IPS DF 19.7 (cell line): Measurements from ENCODE around the gene F7.
"Not testable (repeated sequence)": the region's sequence is repeated elsewhere in the genome, so short reads cannot be mapped to it uniquely, and the experiment has no call there.

Experiments used
- DNase-seq: peaks from one replicate; pipeline ENCODE4 v3.0.0-alpha.2; 2013; ENCODE audit warnings: low read depth, low spot score

F7 gene

DNA sequence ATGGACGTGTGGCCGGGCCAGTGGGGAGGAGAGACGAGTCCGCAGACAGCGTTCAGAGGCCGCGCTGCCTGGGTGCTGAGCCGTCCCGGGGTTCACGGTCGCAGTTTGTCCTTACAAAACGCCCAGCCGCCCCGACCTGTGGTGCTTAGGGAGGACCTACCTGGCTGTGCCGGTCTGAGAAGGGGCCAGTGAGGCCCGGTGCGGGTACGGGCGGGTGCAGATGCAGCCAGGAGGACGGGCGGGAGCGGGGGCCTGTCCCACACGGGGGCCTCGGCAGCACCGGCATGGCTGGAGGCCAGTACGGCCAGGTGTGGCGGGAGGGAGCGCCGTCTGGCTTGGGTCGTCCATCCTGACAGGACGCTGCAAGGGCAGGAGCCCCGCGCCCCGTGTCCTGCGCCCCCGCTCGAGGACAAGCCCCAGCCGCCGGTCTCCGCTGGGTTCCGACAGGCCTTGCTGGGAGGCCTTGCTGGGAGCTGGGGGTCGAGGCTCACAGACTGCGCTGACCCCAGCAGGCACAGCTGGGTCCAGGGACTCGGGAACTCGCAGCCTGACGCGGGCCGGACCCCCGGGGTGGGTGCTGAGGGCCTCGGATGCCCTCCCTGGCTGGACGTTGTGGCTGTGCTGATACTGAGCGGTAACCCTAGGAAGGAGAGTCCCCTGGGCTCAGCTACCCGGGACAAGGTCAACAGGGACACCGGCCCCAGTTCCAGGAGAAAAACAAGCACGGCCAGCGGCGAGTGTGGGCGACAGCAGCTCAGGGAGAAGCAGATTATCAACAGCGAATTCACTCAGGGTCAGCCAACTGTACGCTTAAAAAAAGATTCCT, 47.6 kb downstream of the F7 start:
- no peak for DNase-seq

DNA sequence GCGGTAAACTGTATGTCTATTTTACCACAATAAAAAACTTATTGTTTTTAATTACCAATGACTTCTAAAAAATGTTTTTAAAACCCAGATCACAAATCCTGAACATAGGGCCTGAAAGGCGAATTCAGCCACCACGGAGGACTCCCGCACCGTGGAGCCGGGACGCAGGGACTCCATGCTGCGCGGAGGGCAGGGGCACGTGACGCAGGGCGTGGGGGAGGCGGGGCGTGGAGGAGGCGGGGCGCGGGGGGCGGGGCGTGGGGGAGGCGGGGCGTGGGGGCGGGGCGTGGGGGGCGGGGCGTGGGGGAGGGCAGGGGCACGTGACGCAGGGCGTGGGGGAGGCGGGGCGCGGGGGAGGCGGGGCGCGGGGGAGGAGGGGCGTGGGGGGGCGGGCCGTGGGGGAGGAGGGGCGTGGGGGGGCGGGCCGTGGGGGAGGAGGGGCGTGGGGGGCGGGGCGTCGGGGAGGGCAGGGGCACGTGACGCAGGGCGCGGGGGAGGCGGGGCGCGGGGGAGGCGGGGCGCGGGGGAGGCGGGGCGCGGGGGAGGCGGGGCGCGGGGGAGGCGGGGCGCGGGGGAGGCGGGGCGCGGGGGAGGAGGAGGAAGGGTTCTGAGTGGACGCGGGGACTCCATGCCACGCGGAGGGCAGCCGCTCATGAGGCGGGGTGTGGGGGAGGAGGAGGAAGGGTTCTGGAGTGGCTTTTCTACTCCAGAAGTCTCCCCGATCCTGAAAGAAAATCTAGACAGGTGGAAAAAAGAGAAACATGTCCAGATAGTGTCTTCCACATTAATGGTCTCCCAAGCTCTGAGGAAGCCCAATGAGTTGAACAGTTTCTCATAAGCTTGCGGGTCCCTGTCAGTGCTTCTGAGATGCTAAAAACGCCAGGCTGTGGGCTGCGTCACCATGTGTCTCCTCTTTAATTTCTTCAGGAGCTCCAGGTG, 48.5 kb downstream of the F7 start:
- no peak for DNase-seq

DNA sequence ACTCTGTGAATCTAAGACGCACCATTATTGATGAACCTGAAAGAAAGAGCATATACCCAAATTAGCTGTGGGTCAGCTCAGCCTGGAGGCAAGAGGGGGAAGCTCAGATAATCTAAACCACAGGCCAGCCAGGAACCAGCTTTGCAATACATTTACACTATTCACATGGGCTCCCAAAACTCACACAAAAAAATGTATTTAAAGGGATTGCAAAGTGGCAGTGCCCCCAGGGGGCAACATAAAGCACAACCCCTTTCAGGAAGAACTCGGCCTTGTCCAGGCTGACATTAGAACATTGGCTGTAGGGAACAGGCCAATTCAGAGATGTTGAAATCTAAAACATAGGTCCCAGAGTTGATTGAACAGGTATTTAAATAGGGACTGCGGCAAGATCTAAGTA, 49.6 kb downstream of the F7 start:
- DNase-seq = no peak

DNA sequence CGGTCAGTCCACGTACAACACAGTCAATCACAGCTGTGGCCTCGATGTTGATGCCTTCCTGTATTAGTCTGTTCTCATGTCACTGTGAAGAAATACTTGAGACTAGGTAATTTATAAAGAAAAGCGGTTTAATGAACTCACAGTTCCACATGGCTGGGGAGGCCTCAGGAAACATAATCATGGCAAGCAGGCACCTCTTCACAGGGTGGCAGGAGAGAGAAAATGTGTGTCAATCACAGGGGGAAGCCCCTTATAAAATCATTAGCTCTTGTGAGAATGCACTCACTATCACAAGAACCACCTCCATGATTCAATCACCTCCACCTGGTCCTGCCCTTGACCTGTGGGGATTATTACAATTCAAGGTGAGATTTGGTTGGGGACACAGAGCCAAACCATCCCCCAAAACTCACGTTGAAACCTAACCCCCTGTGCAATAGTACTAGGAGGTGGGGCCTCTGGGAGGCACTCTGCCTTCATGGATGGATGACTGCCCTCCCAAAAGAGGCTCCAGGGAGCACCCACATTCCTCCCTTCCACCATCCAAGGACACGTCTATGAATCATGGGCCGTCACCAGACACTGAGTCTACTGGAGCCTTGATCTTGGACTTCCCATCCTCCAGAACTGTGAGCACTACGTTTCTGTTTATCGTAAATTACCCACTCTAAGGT, 50.5 kb downstream of the F7 start:
- no peak for DNase-seq

DNA sequence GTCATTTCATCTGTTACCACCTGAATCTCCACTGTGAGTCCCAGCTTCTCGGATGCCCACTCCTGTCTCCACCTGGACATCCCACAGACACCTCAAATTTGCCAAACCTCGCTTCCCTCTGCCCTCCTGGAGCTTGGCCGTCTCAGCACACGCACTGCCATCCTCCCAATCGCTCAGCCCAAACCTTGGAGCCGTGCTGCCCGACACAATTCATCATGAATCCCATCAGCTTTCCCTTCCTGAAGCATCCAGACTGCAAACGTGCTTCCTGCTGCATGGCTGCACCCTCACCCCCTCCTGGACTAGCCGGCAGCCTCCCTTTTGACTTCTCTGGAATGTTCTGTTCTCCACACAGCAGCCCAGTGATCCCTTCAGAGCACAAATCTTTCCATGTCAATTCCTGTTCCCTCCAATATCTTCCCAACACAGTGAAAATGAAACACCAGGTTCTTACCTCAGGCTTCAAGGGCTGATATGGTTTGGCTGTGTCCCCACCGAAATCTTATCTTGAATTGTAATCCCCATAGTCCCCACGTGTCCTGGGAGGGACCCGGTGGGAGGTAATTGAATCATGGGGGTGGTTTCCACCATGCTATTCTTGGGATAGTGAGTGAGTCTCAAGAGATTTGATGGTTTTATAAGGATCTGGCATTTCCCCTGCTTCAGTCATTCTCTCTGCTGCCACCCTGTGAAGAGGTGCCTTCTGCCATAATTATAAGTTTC, 51.8 kb downstream of the F7 start:
- DNase-seq = no peak

DNA sequence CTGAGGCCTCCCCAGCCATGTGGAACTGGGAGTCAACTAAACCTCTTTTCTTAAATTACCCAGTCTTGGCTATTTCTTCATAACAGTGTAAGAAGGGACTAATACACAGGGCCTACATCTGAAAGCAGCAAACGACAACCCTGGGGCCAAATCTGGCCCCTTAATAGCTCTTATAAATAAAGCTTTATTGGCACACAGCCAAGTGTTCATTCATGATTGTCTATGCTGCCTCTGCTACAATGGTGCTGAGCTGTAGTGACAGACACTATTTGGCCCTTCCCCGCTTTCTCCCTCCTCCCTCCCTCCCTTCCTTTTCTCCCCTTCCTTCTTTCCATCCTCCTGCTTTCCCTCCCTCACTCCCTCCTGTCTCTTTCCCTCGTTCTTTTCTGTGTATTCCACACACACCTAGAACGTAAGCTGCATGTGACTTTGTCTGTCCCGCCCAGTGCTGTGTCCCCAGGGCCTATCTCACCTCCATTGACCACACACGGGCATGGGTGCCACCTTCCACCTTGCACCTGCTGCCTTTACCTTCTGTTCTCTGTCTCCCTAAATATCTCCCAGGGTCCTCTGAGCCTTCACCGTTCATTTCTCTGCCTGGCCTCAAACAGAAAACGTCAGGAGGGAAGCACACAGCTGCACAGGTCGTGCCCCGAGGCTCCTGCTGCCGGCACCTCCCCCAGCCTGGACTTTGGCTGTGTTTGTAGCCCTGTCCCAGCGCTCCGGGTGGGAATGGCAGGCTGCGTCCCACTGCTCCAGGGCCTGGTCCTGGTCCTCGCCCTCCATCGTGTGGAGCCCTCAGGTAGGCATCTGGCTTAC, 52.5 kb downstream of the F7 start, which contains the start of gene PROZ:
PROZ (plus strand) TSS at position 720 of the 819 bp plus-strand sequence; CDS start at position 733, 13 bp downstream.
- DNase-seq = no peak

DNA sequence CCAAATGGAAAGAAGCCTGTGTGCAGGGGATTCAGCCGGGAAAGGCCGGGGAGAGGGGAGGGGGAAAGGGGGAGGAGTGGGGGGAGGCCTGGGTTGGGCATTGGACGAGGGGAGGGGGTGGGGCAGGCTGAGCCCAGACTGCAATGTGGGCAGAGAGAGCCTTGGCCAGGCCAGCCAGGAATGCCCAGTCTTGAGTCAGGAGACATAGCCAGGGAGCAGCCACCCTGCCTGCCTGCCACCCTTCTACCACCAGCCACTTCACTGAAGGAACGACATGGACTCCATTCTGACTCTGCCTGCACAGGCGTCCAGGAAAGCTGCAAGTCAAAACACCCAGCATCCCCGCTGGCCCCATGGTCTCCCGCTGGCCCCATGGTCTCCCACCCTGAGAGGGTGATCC, 53.4 kb downstream of the F7 start:
- no peak for DNase-seq

DNA sequence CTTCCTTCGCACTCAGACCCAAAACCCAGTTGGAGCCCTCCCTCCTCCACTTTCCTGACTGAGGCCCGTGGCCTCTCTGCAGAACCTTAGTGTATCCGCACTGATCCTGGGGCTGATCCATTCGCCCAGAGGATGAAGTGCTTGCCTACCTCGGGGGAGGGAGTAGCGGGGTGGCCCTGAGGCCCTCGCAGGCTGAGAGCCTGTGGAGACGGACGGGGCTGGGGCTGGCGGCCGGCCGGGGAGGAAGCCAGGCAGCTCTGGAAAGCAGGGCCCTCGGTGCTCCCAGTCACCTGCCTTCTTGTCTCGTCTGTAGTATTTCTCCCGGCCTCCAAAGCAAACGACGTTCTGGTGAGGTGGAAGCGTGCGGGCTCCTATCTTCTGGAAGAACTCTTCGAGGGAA, 54.1 kb downstream of the F7 start:
- DNase-seq = no peak

DNA sequence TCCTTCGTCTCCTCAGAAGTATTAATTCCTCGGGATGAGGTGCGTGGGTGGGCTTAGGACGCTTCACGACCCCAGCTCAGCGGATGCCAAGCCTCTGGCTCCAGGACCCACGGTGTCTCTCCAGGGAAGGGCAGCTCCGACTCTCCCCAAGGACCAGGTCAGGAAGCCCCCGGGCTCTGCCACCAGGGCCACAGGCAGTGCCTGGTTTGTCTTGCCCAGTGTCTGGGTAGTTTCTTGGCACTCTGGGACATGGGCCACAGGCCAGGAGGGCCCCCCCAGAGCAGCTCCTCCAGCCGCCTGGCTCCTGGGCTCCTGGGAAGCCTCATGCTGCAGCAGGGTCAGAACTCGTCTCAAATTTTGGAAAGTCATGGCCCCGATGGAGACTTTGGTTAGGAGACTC, 55.4 kb downstream of the F7 start:
- DNase-seq = no peak

DNA sequence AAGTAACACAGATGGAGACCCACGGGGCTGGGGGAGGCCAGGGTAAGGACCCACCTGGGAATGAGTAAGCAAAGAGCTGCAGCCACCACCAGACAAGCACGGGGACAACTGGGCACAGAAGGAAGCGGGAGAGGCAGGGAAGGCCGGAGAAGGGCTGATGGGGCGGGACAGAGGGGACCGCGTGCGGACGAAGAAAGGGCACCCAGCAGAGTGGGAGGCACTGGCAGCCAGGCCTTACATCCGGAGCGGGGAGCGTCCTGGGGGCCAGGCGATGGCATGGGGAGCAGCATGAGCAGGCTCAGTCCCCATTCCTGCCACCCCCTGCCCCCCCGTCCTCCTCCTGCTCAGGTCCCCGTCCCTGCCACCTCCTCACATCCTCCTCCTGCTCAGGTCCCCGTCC, 55.8 kb downstream of the F7 start:
- no peak for DNase-seq

DNA sequence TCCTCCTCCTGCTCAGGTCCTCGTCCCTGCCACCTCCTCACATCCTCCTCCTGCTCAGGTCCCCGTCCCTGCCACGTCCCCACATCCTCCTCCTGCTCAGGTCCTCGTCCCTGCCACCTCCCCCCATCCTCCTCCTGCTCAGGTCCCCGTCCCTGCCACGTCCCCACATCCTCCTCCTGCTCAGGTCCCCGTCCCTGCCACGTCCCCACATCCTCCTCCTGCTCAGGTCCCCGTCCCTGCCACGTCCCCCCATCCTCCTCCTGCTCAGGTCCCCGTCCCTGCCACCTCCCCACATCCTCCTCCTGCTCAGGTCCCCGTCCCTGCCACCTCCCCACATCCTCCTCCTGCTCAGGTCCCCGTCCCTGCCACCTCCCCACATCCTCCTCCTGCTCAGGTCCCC, 56.4 kb downstream of the F7 start:
- DNase-seq = not testable (repeated sequence)

DNA sequence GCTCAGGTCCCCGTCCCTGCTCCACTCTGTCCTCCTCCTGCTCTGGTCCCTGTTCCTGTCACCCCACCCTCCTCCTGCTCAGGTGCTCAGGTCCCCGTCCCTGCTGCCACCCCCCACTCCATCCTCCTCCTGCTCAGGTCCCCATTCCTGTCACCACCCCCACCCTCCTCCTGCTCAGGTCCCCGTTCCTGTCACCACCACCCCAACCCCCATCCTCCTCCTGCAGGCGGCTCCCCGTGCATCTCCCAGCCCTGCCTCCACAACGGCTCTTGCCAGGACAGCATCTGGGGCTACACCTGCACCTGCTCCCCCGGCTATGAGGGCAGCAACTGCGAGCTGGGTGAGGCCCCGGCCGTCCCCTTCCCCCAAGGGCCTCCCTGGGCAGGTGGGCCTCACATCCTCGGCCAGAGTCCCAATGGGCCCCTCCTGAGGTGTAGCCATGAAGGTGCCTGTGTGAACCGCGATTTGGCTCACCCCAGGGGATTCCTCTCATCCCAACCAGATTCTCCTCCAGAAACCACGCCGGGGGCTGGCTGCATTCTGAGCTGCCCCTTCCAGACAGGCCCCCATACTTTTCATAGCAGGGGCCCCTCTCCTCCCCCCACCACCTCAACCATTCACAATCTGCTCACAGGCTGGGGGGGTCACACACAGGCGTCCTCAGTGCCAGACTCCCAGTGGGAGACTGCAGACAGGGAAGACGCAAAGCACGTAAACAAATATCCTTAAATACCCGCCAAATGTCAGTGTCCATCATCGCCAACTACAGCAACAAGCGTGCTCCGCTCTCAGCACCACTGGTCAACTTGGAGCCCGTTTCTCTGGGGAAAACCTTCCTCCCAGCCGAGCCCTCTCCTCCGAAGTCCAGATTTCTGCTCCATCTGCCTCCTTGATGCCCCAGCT, 57.4 kb downstream of the F7 start:
- DNase-seq = no peak

DNA sequence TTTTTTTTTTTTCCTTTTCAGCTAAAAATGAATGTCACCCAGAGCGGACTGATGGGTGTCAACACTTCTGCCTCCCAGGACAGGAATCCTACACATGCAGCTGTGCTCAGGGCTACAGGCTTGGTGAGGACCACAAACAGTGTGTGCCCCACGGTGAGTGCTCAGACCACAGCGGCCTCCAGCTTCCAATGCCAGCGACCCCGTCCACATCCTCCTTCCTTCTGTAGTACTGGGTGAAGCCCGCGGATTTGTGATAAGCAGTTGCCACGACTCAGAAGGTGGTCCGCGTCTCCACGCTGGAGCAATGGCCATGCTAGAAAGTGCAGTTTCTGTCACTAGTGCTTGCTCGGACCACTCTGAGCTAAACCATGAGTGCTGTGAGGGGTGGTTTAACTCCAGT, 58.9 kb downstream of the F7 start:
- DNase-seq = no peak

DNA sequence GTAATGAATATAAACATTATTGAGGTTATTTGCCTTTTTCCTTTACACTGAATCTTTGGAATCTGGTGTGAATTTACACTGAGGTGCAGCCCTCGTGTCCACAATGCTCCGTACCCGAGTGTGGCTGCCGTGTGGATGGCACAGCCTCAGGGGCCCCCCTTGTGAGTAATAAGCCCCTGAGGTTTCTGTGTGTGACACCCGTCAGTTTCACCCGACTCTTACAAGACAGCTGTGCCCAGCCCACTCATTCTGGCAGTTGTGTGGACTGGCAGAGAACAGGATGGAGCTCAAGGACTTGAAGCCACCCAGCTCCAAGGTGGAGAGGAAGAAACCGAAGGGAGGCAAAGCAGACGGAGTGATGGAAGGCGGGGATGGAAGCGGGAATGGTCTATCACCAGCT, 60.7 kb downstream of the F7 start:
- DNase-seq = no peak

DNA sequence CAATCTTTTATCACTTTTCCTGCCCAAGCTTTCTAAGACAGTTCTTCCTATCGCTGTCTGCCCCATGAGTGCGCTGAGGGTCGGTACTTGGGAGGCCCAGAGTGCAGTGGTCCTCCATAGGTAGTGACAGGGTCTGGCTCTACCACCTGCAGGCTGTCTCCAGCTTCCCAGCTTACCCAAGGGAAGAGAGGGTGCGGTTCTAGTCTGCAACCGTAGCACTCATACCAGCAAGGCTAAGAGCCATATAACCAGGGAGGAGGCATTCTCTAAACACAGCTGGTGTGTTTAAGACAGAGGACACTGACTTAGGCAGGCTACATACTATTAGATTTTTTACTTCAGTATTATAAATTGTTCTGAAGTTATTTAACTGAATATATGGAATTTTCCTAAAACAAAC, 61.1 kb downstream of the F7 start:
- DNase-seq = no peak

DNA sequence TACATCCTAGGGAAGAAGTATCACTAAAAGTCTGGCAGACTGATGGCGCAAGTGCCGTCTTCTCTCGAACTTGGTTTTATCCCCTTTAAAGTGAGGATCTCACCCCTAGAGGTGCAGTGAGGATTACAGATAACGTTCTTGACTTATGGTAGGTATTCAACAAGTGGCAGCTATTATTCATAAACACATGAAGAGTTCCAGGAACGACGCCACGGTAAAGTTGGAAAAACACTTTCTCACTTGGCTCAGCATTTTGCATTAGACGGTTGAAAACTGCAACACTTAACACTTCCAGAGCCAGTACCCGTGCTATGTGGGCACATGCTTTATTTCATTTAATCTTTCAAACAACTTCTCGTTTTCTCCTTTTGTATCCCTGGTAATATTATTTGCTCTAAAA, 61.6 kb downstream of the F7 start:
- no peak for DNase-seq

DNA sequence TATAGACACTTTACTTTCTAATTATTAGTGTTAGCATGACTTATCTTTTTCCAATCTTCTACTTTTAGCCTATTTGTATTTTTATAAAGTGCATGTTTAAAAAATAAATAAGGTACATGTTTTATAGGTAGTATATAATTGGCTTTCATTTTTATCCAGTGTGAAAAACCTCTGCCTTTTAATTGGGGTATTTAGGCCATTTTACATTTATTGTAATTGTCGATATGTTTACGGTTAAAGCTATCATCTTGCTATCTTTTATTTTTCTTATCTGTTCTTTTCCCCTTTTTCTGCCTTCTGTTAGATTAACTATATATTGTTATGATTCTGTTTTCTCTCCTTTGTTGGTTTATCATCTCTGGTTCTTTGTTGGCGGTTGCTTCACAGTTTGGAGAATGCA, 62.0 kb downstream of the F7 start:
- DNase-seq = no peak

DNA sequence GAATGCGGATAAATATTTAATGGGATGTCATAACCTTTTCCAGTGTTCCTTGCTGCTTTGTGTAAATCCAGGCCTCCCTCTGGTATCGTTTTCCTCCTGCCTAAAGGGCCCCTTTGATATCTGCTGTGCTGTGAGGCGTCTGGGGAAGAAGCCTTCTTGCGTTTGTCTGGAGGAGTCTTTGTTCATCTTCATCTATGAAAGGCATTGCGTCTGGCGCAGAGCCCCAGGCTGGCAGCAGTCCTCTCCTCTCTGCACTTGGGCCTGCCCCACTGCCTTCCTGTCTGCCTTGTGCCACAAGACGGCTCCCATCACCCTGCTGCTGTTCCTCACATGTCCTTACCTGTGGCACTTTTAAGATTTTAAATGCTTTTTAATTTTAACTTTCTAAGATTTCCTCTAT, 62.6 kb downstream of the F7 start:
- DNase-seq = no peak
